Neural progenitor cell (in vitro differentiated cells): ENCODE measurements around the gene EFHD1. TPM values are rescaled to one million over a fixed set of nuclear protein-coding genes. Genes with fewer than 3 reads are reported as not detected.

Experiments
- DNase-seq: peaks from one replicate; pipeline ENCODE4 v3.0.0-alpha.2; 2016; ENCODE audit warnings: low spot score
- H2AFZ ChIP-seq: fragments of 200-600 bp; sonication (generic); replicated peaks from 2 replicates; pipeline ENCODE4 v1.6.1; 2016; ENCODE audit warnings: antibody characterized with exemption
- H3F3A ChIP-seq: fragments of 200-600 bp; sonication (generic); 2 replicates; pipeline ENCODE4 v1.6.1; 2016; ENCODE audit warnings: antibody characterized with exemption, low read depth
- H3K27ac ChIP-seq: fragments of 200-600 bp; sonication (generic); 2 replicates; pipeline ENCODE4 v1.5.1; 2016; ENCODE audit warnings: mild to moderate bottlenecking
- H3K27me3 ChIP-seq: fragments of 200-600 bp; sonication (generic); 2 replicates; pipeline ENCODE4 v1.6.1; 2016; ENCODE audit warnings: mild to moderate bottlenecking, moderate library complexity
- H3K36me3 ChIP-seq: fragments of 200-600 bp; sonication (generic); 2 replicates; pipeline ENCODE4 v1.5.1; 2016
- H3K4me1 ChIP-seq: fragments of 200-600 bp; sonication (generic); 2 replicates; pipeline ENCODE4 v1.6.1; 2016; ENCODE audit warnings: mixed run types
- H3K4me2 ChIP-seq: fragments of 200-600 bp; sonication (generic); 2 replicates; pipeline ENCODE4 v1.6.1; 2016
- H3K4me3 ChIP-seq: fragments of 200-600 bp; sonication (generic); 2 replicates; pipeline ENCODE4 v1.5.1; 2016
- H3K79me2 ChIP-seq: fragments of 200-600 bp; sonication (generic); 2 replicates; pipeline ENCODE4 v1.6.1; 2016; ENCODE audit warnings: low read depth
- H3K9ac ChIP-seq: fragments of 200-600 bp; sonication (generic); 2 replicates; pipeline ENCODE4 v1.6.1; 2016
- H3K9me3 ChIP-seq: fragments of 200-600 bp; sonication (generic); 2 replicates; pipeline ENCODE4 v1.5.1; 2016; ENCODE audit warnings: low read depth
- H4K20me1 ChIP-seq: fragments of 200-600 bp; sonication (generic); 2 replicates; pipeline ENCODE4 v1.6.1; 2016; ENCODE audit warnings: low read depth
- H3K27ac Mint-ChIP-seq: 3 replicates; pipeline ENCODE4 v1.8.0; 2021; ENCODE audit warnings: mixed read lengths
- H3K27me3 Mint-ChIP-seq: 2 replicates; pipeline ENCODE4 v1.8.0; 2022; ENCODE audit warnings: low read depth, mild to moderate bottlenecking, inconsistent platforms, moderate library complexity, mixed read lengths; ENCODE audit not compliant: insufficient read depth
- H3K36me3 Mint-ChIP-seq: 3 replicates; pipeline ENCODE4 v1.8.0; 2021; ENCODE audit warnings: mixed read lengths
- H3K4me1 Mint-ChIP-seq: 3 replicates; pipeline ENCODE4 v1.8.0; 2021; ENCODE audit warnings: mixed read lengths
- H3K4me3 Mint-ChIP-seq: 3 replicates; pipeline ENCODE4 v1.8.0; 2021; ENCODE audit warnings: mild to moderate bottlenecking, moderate library complexity, mixed read lengths
- H3K9me3 Mint-ChIP-seq: 3 replicates; pipeline ENCODE4 v1.8.0; 2020; ENCODE audit warnings: mixed read lengths
- CTCF ChIP-seq: fragments of 200-600 bp; sonication (generic); IDR thresholded peaks from 2 replicates; pipeline ENCODE4 v1.5.1; 2017; ENCODE audit warnings: antibody characterized with exemption, mild to moderate bottlenecking
- EZH2 ChIP-seq: fragments of 200-600 bp; sonication (generic); IDR thresholded peaks from 2 replicates; pipeline ENCODE4 v1.6.1; 2017; ENCODE audit warnings: antibody characterized with exemption, mild to moderate bottlenecking, moderate library complexity
- EZH2phosphoT487 ChIP-seq: fragments of 200-600 bp; sonication (generic); IDR thresholded peaks from 2 replicates; pipeline ENCODE4 v1.6.1; 2017; ENCODE audit warnings: antibody characterized with exemption
- total RNA-seq: library from RNA; depleted of rRNA; stranded (reverse); fragments of >200 nt; gene quantifications from 2 replicates; pipeline ENCODE4 v1.2.3, GENCODE V29; 2015; ENCODE audit warnings: low replicate concordance

Gene EFHD1
- total RNA-seq, 1 donor from 2014 or later = 5.9 TPM

DNA sequence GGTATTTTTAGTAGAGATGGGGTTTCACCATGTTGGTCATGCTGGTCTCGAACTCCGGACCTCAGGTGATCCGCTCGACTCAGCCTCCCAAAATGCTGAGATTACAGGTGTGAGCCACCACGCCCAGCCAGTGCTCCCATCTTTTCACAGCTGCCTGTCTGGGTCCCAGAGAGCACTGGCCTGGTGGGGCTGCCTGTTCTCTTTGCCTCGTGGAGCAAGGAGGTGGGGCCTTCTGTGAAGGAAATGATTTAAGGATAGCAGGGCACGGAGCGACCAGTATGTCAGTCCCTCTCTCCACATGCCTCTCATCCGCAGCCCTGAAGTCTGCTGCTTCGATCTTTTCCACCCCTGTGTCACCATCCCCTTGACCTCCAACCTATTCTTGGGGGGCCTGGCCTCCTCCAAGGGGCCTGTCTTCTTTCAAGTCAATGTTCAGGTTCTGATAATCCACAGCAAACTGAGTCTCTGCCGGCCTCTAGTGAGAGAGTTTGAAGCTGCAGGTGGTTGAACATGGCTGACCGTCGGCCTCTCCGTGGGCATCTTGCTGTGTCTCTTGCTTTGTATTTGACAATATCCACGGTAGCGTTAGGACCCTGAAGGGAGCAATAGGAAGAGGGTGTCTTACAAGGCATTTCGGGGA is 35.5 kb downstream of the EFHD1 start:
- Mint-ChIP-seq H3K36me3 (peaks cover 2% of the 10 kb centered on the region), H3K4me3 (no peak overlapping the region), H3K9me3 (no peaks in the 10 kb centered on the region), H3K27ac (peak overlapping the region; percentile 21), H3K27me3 (no peaks in the 10 kb centered on the region), H3K4me1 (peaks cover 10% of the 10 kb centered on the region)
- H3K27ac ChIP-seq = no peak overlapping the region
- H3K4me3 ChIP-seq = no peak overlapping the region
- no peaks in the 10 kb centered on the region for H3K9me3 ChIP-seq
- peak overlapping the region; percentile 72 for H2AFZ ChIP-seq
- H3K4me2 ChIP-seq = no peak overlapping the region
- no peaks in the 10 kb centered on the region for H3K79me2 ChIP-seq
- peak; percentile 51 for DNase-seq
- H4K20me1 ChIP-seq = no peaks in the 10 kb centered on the region
- no peak for TF ChIP-seq EZH2
- peak; percentile 56 for TF ChIP-seq CTCF
- no peaks in the 10 kb centered on the region for H3K27me3 ChIP-seq
- H3K36me3 ChIP-seq = no peaks in the 10 kb centered on the region
- peaks cover 9% of the 10 kb centered on the region for H3K4me1 ChIP-seq
- no peak overlapping the region for H3K9ac ChIP-seq
- H3F3A ChIP-seq = peaks cover 5% of the 10 kb centered on the region

GRCh38 chr2:232672588-232672987 is 39.2 kb downstream of the EFHD1 start:
- Mint-ChIP-seq H3K36me3 (peaks cover 2% of the 10 kb centered on the region), H3K9me3 (no peaks in the 10 kb centered on the region), H3K27ac (no peak overlapping the region), H3K4me1 (peaks cover 10% of the 10 kb centered on the region), H3K4me3 (no peak overlapping the region), H3K27me3 (peaks cover 2% of the 10 kb centered on the region)
- Histone ChIP-seq H3K27ac (no peak overlapping the region), H3K9me3 (no peaks in the 10 kb centered on the region), H3F3A (peaks cover 5% of the 10 kb centered on the region), H3K27me3 (no peaks in the 10 kb centered on the region), H3K36me3 (no peaks in the 10 kb centered on the region), H3K4me2 (no peak overlapping the region), H3K79me2 (no peaks in the 10 kb centered on the region), H2AFZ (no peak overlapping the region), H3K9ac (no peak overlapping the region), H4K20me1 (no peaks in the 10 kb centered on the region), H3K4me1 (peaks cover 8% of the 10 kb centered on the region), H3K4me3 (no peak overlapping the region)
- no peak for DNase-seq
- TF ChIP-seq EZH2 (no peak), CTCF (no peak), EZH2phosphoT487 (no peak)

DNA sequence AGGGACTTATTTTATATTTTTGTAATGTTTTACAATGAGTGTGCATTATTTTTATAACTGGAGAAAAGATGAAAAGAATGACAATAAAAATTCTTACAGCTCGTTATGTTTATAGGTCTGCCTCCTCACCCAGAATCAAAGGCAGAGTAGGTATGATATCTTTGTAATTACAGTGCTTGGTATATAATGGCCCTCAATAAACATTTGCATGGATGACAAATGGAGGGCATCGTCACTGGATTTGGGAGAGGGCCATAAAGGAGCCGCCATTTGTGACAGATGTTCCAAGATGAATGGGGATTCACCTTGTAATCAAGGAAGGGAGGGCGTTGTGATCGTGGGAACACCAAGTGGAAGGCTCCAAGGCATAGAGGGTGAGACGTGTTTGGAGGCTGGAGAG is 41.1 kb downstream of the EFHD1 start:
- Histone ChIP-seq H3K4me1 (no peaks in the 10 kb centered on the region), H3K9ac (no peak overlapping the region), H3K4me3 (no peak overlapping the region), H3K27ac (no peak overlapping the region), H3K36me3 (no peaks in the 10 kb centered on the region), H3K9me3 (no peaks in the 10 kb centered on the region), H3F3A (no peaks in the 10 kb centered on the region), H3K27me3 (no peaks in the 10 kb centered on the region), H2AFZ (no peak overlapping the region), H3K4me2 (no peak overlapping the region), H3K79me2 (no peaks in the 10 kb centered on the region), H4K20me1 (no peaks in the 10 kb centered on the region)
- Mint-ChIP-seq H3K27ac (no peak overlapping the region), H3K36me3 (peaks cover 2% of the 10 kb centered on the region), H3K9me3 (no peaks in the 10 kb centered on the region), H3K4me3 (no peak overlapping the region), H3K4me1 (no peaks in the 10 kb centered on the region), H3K27me3 (peaks cover 2% of the 10 kb centered on the region)
- no peak for DNase-seq
- TF ChIP-seq EZH2phosphoT487 (no peak), CTCF (no peak), EZH2 (no peak)
